SK-N-MC (cell line): ENCODE results near the gene NR2F1-AS1.

Experiments
- DNase-seq: peaks from one replicate; pipeline ENCODE4 v3.0.0-alpha.2; 2011; ENCODE audit warnings: low read depth, low spot score
- H3K27ac ChIP-seq: fragments of 200-600 bp; sonication (generic); 2 replicates; pipeline ENCODE4 v1.5.1; 2016; ENCODE audit warnings: mixed run types
- H3K36me3 ChIP-seq: fragments of 200-600 bp; sonication (generic); 2 replicates; pipeline ENCODE4 v1.6.1; 2017; ENCODE audit warnings: antibody characterized with exemption, low read length, mixed read lengths; ENCODE audit not compliant: insufficient read depth
- H3K4me3 ChIP-seq: fragments of 200-600 bp; sonication (generic); 2 replicates; pipeline ENCODE4 v1.5.1; 2016
- H3K9ac ChIP-seq: fragments of 200-600 bp; sonication (generic); 2 replicates; pipeline ENCODE4 v1.8.0; 2017; ENCODE audit warnings: mixed run types, mixed read lengths; ENCODE audit not compliant: insufficient read length
- H3K9me3 ChIP-seq: fragments of 200-600 bp; sonication (generic); 2 replicates; pipeline ENCODE4 v1.6.1; 2017; ENCODE audit warnings: low read depth, mild to moderate bottlenecking, antibody characterized with exemption, low read length, moderate library complexity, mixed read lengths
- EZH2 ChIP-seq: fragments of 200-600 bp; sonication (generic); IDR thresholded peaks from one replicate; pipeline ENCODE4 v1.6.1; 2017; ENCODE audit warnings: antibody characterized with exemption
- FOXP2 ChIP-seq: optimal IDR thresholded peaks from 2 replicates; pipeline ENCODE3; 2011; ENCODE audit warnings: mild to moderate bottlenecking, moderate library complexity; ENCODE audit not compliant: insufficient read depth; ENCODE audit errors: extremely low read length, control extremely low read depth
- POLR2AphosphoS5 ChIP-seq: IDR thresholded peaks from 2 replicates; pipeline ENCODE4 v1.6.1; 2012; ENCODE audit warnings: mild to moderate bottlenecking, low read depth, low read length, borderline replicate concordance

NR2F1-AS1 gene

GRCh38 chr5:93588352-93589151 lies 7.5 kb upstream of the NR2F1-AS1 start:
- TF ChIP-seq EZH2 (no peak), POLR2AphosphoS5 (no peak), FOXP2 (no peak)
- H3K9me3 ChIP-seq, result no peaks in the 10 kb centered on the region
- H3K36me3 ChIP-seq, result peaks cover 11% of the 10 kb centered on the region
- no peak overlapping the region for H3K27ac ChIP-seq
- no peak overlapping the region for H3K4me3 ChIP-seq
- H3K9ac ChIP-seq, result no peak overlapping the region
- DNase-seq, result no peak

- H3K4me3 ChIP-seq, result no peak overlapping the region
- DNase-seq, result no peak
- TF ChIP-seq EZH2 (no peak), FOXP2 (no peak), POLR2AphosphoS5 (no peak)
- peaks cover 9% of the 10 kb centered on the region; the same call in 1 of the 2 replicates for H3K36me3 ChIP-seq
- no peak overlapping the region for H3K27ac ChIP-seq
- no peaks in the 10 kb centered on the region for H3K9me3 ChIP-seq
- no peak overlapping the region for H3K9ac ChIP-seq
Observed at GRCh38 chr5:93587597-93588351, 6.8 kb upstream of the NR2F1-AS1 start.

GRCh38 chr5:93586736-93587596 lies 5.9 kb upstream of the NR2F1-AS1 start:
- Histone ChIP-seq H3K27ac (0 out of 2 replicates have a peak overlapping the region, but pooled peaks have one; percentile 22), H3K9me3 (no peaks in the 10 kb centered on the region), H3K4me3 (peak overlapping the region; percentile 86), H3K9ac (peak overlapping the region; percentile 76), H3K36me3 (peaks cover 9% of the 10 kb centered on the region; the same call in 1 of the 2 replicates)
- no peak for TF ChIP-seq POLR2AphosphoS5
- TF ChIP-seq EZH2, result no peak
- TF ChIP-seq FOXP2, result no peak
- no peak for DNase-seq

DNA sequence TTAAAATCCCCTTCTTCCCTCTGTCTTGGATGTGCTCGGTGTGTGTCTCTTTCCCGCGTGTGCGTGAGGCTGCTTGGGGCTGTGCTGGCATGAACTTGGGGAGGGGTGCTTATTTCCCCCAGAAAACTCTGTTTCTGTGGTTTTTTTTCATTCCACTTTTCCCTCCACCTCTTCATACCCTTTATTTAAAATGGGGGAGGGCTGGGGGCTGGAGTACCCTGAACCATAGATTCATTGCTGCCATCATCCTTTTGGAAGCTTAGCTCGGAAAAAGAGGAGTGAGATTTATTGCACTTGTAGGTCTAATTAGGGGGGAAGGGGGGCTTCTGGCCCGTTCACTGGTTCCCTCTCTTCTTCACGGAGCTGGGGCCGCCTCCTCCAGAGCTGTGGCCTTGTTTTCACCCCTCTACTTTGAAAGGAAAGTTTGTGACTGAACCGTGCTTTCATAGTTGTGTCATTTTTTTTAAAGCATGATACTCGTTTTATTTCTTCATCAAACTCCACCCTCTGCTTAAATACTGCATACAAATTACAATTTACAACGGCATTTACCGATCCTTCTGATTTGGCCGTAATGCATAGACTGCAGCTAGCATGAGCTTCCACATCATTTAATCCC lies 4.9 kb upstream of the NR2F1-AS1 start:
- TF ChIP-seq EZH2, result no peak
- TF ChIP-seq FOXP2, result no peak
- TF ChIP-seq POLR2AphosphoS5, result no peak
- H3K36me3 ChIP-seq, result peaks cover 9% of the 10 kb centered on the region; the same call in 1 of the 2 replicates
- no peaks in the 10 kb centered on the region for H3K9me3 ChIP-seq
- DNase-seq, result no peak
- H3K4me3 ChIP-seq, result peak overlapping the region; percentile 86
- H3K9ac ChIP-seq, result peak overlapping the region; percentile 76
- H3K27ac ChIP-seq, result 0 out of 2 replicates have a peak overlapping the region, but pooled peaks have one; percentile 6

GRCh38 chr5:93585041-93585766 lies 4.2 kb upstream of the NR2F1-AS1 start:
- Histone ChIP-seq H3K9me3 (no peaks in the 10 kb centered on the region), H3K36me3 (peaks cover 9% of the 10 kb centered on the region; the same call in 1 of the 2 replicates), H3K9ac (peak overlapping the region; percentile 76), H3K4me3 (peak overlapping the region; percentile 86), H3K27ac (no peak overlapping the region)
- TF ChIP-seq EZH2, result no peak
- no peak for TF ChIP-seq FOXP2
- TF ChIP-seq POLR2AphosphoS5, result no peak
- DNase-seq, result no peak

DNA sequence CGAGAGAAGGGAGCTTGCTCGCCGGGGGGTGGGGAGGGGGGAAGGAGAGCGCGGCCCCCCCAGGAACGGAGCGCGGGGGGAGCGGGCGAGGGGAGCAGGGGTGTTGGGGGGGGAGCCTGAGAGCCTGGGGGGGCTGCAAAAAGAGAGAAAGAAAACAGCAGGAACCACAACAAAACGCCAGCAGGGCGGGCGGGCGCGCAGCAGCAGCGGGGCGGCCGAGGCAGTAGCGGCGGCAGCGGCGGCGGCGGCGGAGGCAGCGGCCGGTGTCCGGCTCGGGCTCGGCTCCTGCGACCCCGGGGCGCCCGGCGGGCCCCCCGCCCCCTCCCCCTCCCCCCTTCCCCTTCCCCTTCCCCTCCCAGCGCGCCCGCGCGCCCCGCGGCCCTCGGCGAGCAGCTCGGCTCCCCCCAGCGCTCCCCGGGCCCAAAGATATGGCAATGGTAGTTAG lies 3.6 kb upstream of the NR2F1-AS1 start:
- Histone ChIP-seq H3K4me3 (peak overlapping the region; percentile 99), H3K9me3 (no peaks in the 10 kb centered on the region), H3K27ac (no peak overlapping the region), H3K9ac (no peak overlapping the region), H3K36me3 (peaks cover 9% of the 10 kb centered on the region; the same call in 1 of the 2 replicates)
- no peak for DNase-seq
- TF ChIP-seq EZH2 (no peak), FOXP2 (no peak), POLR2AphosphoS5 (no peak)
